Measurements from ENCODE around the gene CAMSAP3.

CAMSAP3 gene

DNA sequence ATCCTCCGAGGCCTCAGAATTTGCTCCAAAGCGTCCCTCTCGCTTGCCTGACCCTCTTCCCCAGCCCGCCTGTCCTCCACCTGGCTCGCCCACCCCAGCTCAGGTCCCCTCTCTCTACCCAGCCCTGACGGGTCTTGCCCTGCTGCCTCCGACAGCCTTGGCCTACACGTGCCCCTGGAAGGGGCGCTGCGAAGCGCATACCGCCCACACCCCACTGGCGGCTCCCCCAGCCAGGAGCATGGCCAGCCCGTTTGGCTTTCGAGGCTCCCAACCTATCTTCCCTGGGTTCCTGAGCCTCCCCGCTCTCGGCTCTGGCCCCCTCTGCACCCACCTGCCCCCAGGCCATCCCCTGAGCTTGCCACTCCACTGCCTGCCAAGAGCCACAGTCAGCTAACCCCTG lies 29.1 kb downstream of the CAMSAP3 start:
- H3K9me3 ChIP-seq, result no peaks in the 10 kb centered on the region
- no peak overlapping the region for H3K27ac ChIP-seq
- peaks cover 79% of the 10 kb centered on the region for H3K36me3 ChIP-seq
- H3K27me3 ChIP-seq, result no peaks in the 10 kb centered on the region
- H3K4me1 ChIP-seq (ENCODE audit: control insufficient read depth in 1 of 2, insufficient read depth in 1 of 2, low read depth in 1 of 2, low read length in 1 of 2), result peaks cover 11 to 15% of the 10 kb centered on the region in 2 experiments
- TF ChIP-seq, protein P1, sequence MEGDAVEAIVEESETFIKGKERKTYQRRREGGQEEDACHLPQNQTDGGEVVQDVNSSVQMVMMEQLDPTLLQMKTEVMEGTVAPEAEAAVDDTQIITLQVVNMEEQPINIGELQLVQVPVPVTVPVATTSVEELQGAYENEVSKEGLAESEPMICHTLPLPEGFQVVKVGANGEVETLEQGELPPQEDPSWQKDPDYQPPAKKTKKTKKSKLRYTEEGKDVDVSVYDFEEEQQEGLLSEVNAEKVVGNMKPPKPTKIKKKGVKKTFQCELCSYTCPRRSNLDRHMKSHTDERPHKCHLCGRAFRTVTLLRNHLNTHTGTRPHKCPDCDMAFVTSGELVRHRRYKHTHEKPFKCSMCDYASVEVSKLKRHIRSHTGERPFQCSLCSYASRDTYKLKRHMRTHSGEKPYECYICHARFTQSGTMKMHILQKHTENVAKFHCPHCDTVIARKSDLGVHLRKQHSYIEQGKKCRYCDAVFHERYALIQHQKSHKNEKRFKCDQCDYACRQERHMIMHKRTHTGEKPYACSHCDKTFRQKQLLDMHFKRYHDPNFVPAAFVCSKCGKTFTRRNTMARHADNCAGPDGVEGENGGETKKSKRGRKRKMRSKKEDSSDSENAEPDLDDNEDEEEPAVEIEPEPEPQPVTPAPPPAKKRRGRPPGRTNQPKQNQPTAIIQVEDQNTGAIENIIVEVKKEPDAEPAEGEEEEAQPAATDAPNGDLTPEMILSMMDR (IDR thresholded peaks at IDR 0.05), result no peak
- no peak overlapping the region for H3K4me3 ChIP-seq (ENCODE audit: low read depth in 1 of 2, low read length in 1 of 2)

DNA sequence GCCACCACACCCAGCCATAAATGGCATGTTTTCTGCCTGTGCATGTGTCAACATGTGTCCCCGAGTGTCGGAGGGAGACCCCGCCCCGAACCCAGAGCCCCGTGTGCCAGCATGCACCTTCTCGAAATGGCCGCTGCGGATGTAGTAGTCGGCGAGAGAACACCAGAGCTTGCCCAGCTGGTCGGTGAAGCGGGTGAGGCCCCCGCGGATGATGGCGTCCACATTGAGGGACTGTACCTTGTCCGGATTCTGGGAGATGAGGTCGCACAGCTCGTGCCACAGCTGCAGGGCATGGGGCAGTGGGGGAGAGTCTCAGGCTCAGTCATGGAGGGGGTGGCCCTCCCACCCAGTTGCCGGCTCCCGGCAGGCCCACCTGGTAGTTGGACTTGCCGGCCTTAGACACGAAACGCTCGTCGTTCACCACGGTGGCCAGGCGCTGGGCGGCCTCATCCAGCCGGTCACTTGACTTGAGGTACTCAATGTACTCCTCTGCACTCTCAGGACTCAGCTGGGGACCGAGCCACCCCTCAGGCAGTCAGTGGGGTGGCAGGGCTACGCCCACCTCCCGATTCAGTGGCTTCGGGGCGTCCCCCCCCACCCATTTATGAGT lies 30.2 kb downstream of the CAMSAP3 start:
- Histone ChIP-seq H3K9me3 (no peaks in the 10 kb centered on the region), H3K4me1 (ENCODE audit: control insufficient read depth in 1 of 2, insufficient read depth in 1 of 2, low read depth in 1 of 2, low read length in 1 of 2) (peaks cover 21 to 25% of the 10 kb centered on the region in 2 experiments), H3K4me3 (ENCODE audit: low read depth in 1 of 2, low read length in 1 of 2) (no peak overlapping the region), H3K27ac (no peak overlapping the region), H3K27me3 (no peaks in the 10 kb centered on the region), H3K36me3 (peaks cover 69% of the 10 kb centered on the region)
- TF ChIP-seq, protein P1 (IDR thresholded peaks at IDR 0.05), result no peak

DNA sequence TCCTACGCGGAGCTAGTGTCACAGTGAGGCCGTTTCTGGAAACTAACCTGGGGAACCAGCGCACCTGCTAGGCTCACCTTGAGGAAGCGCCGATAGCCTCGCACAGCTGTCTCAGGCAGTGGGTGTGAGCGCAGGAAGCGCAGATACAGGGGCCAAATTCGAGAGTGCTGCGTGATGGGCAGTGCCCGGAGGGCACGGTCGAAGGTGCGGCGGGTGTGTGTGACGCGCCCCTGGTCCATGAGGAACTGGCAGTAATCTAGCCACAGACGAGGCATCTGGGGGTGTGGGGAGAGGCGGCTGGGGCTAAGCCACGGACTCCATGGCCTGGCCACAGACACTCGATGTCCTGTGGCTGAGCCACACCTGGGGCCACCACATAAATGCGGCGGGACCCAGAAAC lies 31.5 kb downstream of the CAMSAP3 start:
- peaks cover 24 to 27% of the 10 kb centered on the region in 2 experiments for H3K4me1 ChIP-seq (ENCODE audit: control insufficient read depth in 1 of 2, insufficient read depth in 1 of 2, low read depth in 1 of 2, low read length in 1 of 2)
- peaks cover 62% of the 10 kb centered on the region for H3K36me3 ChIP-seq
- TF ChIP-seq, protein P1 (IDR thresholded peaks at IDR 0.05), result no peak
- H3K9me3 ChIP-seq, result no peaks in the 10 kb centered on the region
- no peaks in the 10 kb centered on the region for H3K27me3 ChIP-seq
- H3K27ac ChIP-seq, result no peak overlapping the region
- no peak overlapping the region for H3K4me3 ChIP-seq (ENCODE audit: low read depth in 1 of 2, low read length in 1 of 2)

DNA sequence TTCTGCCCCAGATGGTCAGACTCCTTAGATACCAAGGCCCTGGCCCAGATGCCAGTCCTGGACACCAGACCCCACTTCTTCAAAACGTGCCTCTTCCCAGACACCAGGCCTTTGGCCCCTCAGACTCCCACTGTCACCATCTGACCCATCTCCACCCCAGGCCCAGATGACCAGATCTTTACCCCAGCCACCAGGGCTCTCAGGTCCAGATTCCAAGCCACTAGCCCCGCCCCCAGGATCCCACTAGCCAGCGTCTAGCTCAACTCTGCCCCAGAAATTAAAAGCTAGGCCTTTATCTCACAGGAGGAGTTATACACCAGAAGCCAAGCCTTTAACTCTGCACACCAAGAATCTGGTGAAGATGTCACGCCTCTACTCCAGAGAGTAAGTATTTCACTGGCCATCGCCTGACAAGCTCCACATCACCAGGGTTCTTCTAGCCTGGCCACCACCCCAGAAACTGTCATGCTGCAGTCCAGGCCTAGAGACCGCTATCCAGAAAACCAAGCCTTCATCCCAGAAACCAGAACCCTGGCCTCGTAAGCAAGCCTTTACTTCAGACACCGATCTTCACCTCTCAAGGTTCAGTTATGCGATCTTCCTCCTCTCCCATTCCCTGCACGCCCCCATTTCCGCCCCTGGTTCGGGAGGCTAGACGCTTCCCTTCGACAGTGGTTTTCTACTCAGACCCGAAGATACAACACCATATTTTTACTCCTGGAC lies 33.1 kb downstream of the CAMSAP3 start:
- H3K36me3 ChIP-seq, result peaks cover 54% of the 10 kb centered on the region
- peak overlapping the region; percentile 88 to 97 for H3K4me3 ChIP-seq (ENCODE audit: low read depth in 1 of 2, low read length in 1 of 2)
- no peaks in the 10 kb centered on the region for H3K9me3 ChIP-seq
- H3K27me3 ChIP-seq, result no peaks in the 10 kb centered on the region
- peak overlapping the region; percentile 91 for H3K27ac ChIP-seq
- peaks cover 24 to 27% of the 10 kb centered on the region in 2 experiments for H3K4me1 ChIP-seq (ENCODE audit: control insufficient read depth in 1 of 2, insufficient read depth in 1 of 2, low read depth in 1 of 2, low read length in 1 of 2)
- TF ChIP-seq, protein P1 (IDR thresholded peaks at IDR 0.05), result no peak

DNA sequence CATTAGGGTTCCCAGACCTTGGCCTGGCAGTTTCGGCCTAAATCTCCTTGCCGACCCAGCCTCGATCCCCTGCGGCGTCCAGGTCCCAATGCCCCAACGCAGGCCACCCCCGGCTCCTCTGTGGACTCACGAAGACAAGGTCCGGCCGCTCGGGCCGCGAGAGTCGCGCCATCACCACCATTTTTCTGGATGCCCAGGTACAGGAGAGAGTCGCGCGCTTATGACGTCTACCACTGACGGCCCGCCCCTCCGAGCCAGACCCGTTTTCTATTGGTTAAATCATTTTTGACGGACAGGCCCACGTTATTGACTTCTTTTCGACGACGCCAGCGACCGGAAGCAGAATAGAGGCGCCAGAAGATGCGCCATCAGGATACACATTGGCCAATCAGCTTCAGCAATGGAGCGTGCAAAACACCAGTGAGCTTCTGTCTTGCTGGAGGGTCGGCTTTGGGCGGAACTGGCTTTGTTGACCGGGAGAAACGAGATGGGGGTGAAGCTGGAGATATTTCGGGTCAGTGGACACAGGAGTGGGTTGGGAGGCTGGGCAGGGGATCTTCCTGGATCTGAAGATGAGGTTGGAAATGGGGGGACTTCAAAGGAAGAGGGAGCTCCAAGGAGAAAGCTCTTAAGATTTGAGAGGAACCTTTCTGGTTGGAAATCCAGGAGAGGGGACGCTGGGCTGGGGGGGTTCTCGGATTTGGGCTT lies 33.8 kb downstream of the CAMSAP3 start, which contains the start of the genes PET100 and XAB2:
PET100 (plus strand) TSS at position 447 of the 708 bp plus-strand sequence; CDS start at position 488, 41 bp downstream.
XAB2 (minus strand) TSS at position 199 of the 708 bp plus-strand sequence; CDS start at position 181, 18 bp downstream.
- Histone ChIP-seq H3K9me3 (no peaks in the 10 kb centered on the region), H3K27ac (peak within 1 kb of the TSS; percentile 91), H3K4me3 (ENCODE audit: low read depth in 1 of 2, low read length in 1 of 2) (peak within 1 kb of the TSS; percentile 88 to 97), H3K4me1 (ENCODE audit: control insufficient read depth in 1 of 2, insufficient read depth in 1 of 2, low read depth in 1 of 2, low read length in 1 of 2) (peaks cover 24 to 27% of the 10 kb centered on the region in 2 experiments), H3K27me3 (no peaks in the 10 kb centered on the region), H3K36me3 (peaks cover 46% of the 10 kb centered on the region)
- TF ChIP-seq, protein P1 (IDR thresholded peaks at IDR 0.05), result peak; percentile 49
